NCI-H2029 treated with DMSO at 0.1 percent for 48 hours (cell line): Measurements from ENCODE around the gene WDFY1.
A peak's percentile ranks its signal among the peaks of the same experiment; 100 is the strongest.
"Not testable (repeated sequence)": the region's sequence is repeated elsewhere in the genome, so short reads cannot be mapped to it uniquely, and the experiment has no call there.

Experiments
- DNase-seq: peaks from one replicate; lab custom pipeline; 2025; lab: John Stamatoyannopoulos, UW

Gene WDFY1

GRCh38 chr2:223957092-223957851 lies 12.1 kb upstream of the WDFY1 start, which contains the start of gene MRPL44:
MRPL44 (plus strand) TSS chr2:223957463; CDS start chr2:223957473, 10 bp downstream.
- DNase-seq, result peak; percentile 53

GRCh38 chr2:223956300-223956699 lies 11.2 kb upstream of the WDFY1 start:
- no peak for DNase-seq

GRCh38 chr2:223954401-223954800 lies 9.3 kb upstream of the WDFY1 start:
- no peak for DNase-seq

- no peak for DNase-seq
Observed at GRCh38 chr2:223952280-223952968, 7.3 kb upstream of the WDFY1 start.

- peak; percentile 50 for DNase-seq
Observed at GRCh38 chr2:223950448-223951347, 5.6 kb upstream of the WDFY1 start.

- no peak for DNase-seq
Observed at GRCh38 chr2:223949241-223949840, 4.2 kb upstream of the WDFY1 start.

GRCh38 chr2:223947711-223948205 lies 2.6 kb upstream of the WDFY1 start:
- no peak for DNase-seq

- DNase-seq, result no peak
Observed at GRCh38 chr2:223945755-223946154, 620 bp upstream of the WDFY1 start.

- no peak for DNase-seq
Observed at GRCh38 chr2:223944166-223944702, 901 bp downstream of the WDFY1 start.

- DNase-seq, result no peak
Observed at GRCh38 chr2:223943561-223944008, 1.6 kb downstream of the WDFY1 start.

GRCh38 chr2:223943135-223943534 lies 2.0 kb downstream of the WDFY1 start:
- DNase-seq, result no peak

GRCh38 chr2:223941579-223942277 lies 3.4 kb downstream of the WDFY1 start:
- no peak for DNase-seq

GRCh38 chr2:223939438-223939837 lies 5.7 kb downstream of the WDFY1 start:
- DNase-seq, result not testable (repeated sequence)

GRCh38 chr2:223937535-223937934 lies 7.6 kb downstream of the WDFY1 start:
- DNase-seq, result no peak

GRCh38 chr2:223936862-223937326 lies 8.2 kb downstream of the WDFY1 start:
- no peak for DNase-seq

GRCh38 chr2:223935459-223936125 lies 9.5 kb downstream of the WDFY1 start:
- DNase-seq, result no peak

GRCh38 chr2:223934870-223935269 lies 10.3 kb downstream of the WDFY1 start:
- DNase-seq, result no peak

- no peak for DNase-seq
Observed at GRCh38 chr2:223932816-223933800, 12.0 kb downstream of the WDFY1 start.
